ENCODE data around the gene DGCR8. TPM values are rescaled to one million over a fixed set of nuclear protein-coding genes. Genes with fewer than 3 reads are reported as not detected.

DGCR8 gene
- total and polyA plus RNA-seq, 2 of the 4 experiments (the other 2 are of a cell fraction) = 16.7 to 25.3 TPM

DNA sequence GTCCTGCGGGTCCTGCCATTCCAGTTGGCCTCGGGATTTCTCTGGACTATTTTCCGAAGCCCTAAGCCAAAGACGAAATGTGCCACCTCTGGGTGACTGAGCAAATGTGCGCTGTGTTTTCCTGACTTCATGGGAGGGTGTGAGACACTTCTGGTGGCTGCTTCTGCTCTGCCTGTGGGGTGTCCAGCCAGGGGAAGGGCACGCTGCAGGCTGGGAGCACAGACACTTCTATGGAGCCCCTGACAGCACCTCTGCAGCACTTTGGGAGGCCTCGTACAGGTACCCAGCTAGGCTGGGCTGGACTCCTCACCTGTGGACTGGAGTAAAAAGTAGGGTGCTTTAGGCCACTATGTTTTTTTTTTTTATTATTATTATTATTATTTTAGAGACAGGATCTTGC, 41.5 kb upstream of the DGCR8 start:
- Histone ChIP-seq H3K14ac (replicated peaks; ENCODE audit: low read depth, low read length) (no peak overlapping the region), H3K27me3 (ENCODE audit: control insufficient read depth, insufficient read depth, low read length) (no peaks in the 10 kb centered on the region), H2BK15ac (ENCODE audit: low read depth, low read length) (no peak overlapping the region), H4K91ac (ENCODE audit: insufficient read depth, low read depth, low read length) (no peak overlapping the region), H4K20me1 (ENCODE audit: insufficient read depth, low read length) (peaks cover 22% of the 10 kb centered on the region), H4K8ac (ENCODE audit: low read depth in 2 of 2, low read length in 2 of 2) (no peak overlapping the region), H3K79me1 (ENCODE audit: low read depth in 1 of 2, low read length in 2 of 2) (peaks cover 10 to 30% of the 10 kb centered on the region in 2 experiments), H2AFZ (replicated peaks; ENCODE audit: low read length, poor library complexity) (no peak overlapping the region), H2AK5ac (ENCODE audit: low read depth, low read length) (no peak overlapping the region), H2BK20ac (ENCODE audit: low read depth, low read length) (no peak overlapping the region), H3K4me1 (ENCODE audit: control insufficient read depth, insufficient read depth, low read length) (no peaks in the 10 kb centered on the region), H3K23ac (ENCODE audit: low read depth, low read length) (no peak overlapping the region), H3K9ac (ENCODE audit: low read depth, low read length) (no peak overlapping the region), H3K56ac (ENCODE audit: extremely low read depth, insufficient read depth, low read length) (no peak overlapping the region), H2AK9ac (replicated peaks; ENCODE audit: low read depth, low read length, poor library complexity) (no peak overlapping the region), H3K4ac (ENCODE audit: low read depth, low read length) (no peak overlapping the region), H3K4me3 (ENCODE audit: insufficient read depth, low read depth, low read length) (no peak overlapping the region), H4K5ac (ENCODE audit: low read depth, low read length) (no peak overlapping the region), H2BK5ac (ENCODE audit: low read depth, low read length, poor library complexity, severe bottlenecking) (no peak overlapping the region), H3K27ac (ENCODE audit: insufficient read depth, low read length) (no peak overlapping the region), H3K36me3 (ENCODE audit: control insufficient read depth, insufficient read depth, low read length) (peaks cover 33% of the 10 kb centered on the region), H3K9me3 (ENCODE audit: control insufficient read depth, insufficient read depth, low read length) (no peaks in the 10 kb centered on the region), H3K4me2 (ENCODE audit: low read depth, low read length) (no peak overlapping the region), H3K9me1 (ENCODE audit: insufficient read depth, low read length) (peaks cover 3% of the 10 kb centered on the region; the same call in 1 of the 2 replicates), H3K18ac (ENCODE audit: low read depth, low read length) (no peak overlapping the region), H2BK120ac (ENCODE audit: low read depth, low read length) (no peak overlapping the region)
- DNase-seq (no peak), ATAC-seq (ENCODE audit: low read depth) (no peak)
- ChIA-PET POLR2A (ENCODE audit: unreplicated experiment) (no interaction called here), CTCF (no interaction called here)
- no peak for TF ChIP-seq RAD21 (IDR thresholded peaks at IDR 0.05; ENCODE audit: low read length)
- TF ChIP-seq MAZ (IDR thresholded peaks at IDR 0.05; ENCODE audit: borderline replicate concordance, low read depth, low read length) = no peak
- TF ChIP-seq, protein P1, sequence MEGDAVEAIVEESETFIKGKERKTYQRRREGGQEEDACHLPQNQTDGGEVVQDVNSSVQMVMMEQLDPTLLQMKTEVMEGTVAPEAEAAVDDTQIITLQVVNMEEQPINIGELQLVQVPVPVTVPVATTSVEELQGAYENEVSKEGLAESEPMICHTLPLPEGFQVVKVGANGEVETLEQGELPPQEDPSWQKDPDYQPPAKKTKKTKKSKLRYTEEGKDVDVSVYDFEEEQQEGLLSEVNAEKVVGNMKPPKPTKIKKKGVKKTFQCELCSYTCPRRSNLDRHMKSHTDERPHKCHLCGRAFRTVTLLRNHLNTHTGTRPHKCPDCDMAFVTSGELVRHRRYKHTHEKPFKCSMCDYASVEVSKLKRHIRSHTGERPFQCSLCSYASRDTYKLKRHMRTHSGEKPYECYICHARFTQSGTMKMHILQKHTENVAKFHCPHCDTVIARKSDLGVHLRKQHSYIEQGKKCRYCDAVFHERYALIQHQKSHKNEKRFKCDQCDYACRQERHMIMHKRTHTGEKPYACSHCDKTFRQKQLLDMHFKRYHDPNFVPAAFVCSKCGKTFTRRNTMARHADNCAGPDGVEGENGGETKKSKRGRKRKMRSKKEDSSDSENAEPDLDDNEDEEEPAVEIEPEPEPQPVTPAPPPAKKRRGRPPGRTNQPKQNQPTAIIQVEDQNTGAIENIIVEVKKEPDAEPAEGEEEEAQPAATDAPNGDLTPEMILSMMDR (conservative IDR thresholded peaks at IDR 0.05; ENCODE audit: low read depth, low read length) = no peak
- TF ChIP-seq, protein P2, sequence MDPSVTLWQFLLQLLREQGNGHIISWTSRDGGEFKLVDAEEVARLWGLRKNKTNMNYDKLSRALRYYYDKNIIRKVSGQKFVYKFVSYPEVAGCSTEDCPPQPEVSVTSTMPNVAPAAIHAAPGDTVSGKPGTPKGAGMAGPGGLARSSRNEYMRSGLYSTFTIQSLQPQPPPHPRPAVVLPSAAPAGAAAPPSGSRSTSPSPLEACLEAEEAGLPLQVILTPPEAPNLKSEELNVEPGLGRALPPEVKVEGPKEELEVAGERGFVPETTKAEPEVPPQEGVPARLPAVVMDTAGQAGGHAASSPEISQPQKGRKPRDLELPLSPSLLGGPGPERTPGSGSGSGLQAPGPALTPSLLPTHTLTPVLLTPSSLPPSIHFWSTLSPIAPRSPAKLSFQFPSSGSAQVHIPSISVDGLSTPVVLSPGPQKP (IDR thresholded peaks at IDR 0.05; ENCODE audit: borderline replicate concordance, low read depth, low read length) = no peak
- no peak for TF ChIP-seq POLR2A (IDR thresholded peaks at IDR 0.05; ENCODE audit: low read depth, low read length)
- BruUV-seq (replicated peaks) = no TSS peak
- 94% methylated on average over 5 of the region's 7 CpGs; no CpG with 5 or more reads in 1 of the 2 experiments for WGBS, 2 experiments (ENCODE audit: extremely low coverage in 2 of 2, insufficient read length in 1 of 2)
- dilution Hi-C loops (cut with HindIII; ENCODE audit: low sequenced_read_pairs, unreplicated experiment) = no loop called here
- intact Hi-C loops (cut with micrococcal nuclease) = no loop called here
- in situ Hi-C loops (cut with MboI; ENCODE audit: low sequenced_read_pairs) = no loop called here
